KMS-11 (cell line): ENCODE results near the gene CRYBG2.

ENCODE experiments used
- H2AFZ ChIP-seq: fragments of 200-600 bp; sonication (generic); 2 replicates; pipeline ENCODE4 v1.6.1; 2016; ENCODE audit warnings: antibody characterized with exemption, mixed run types, low read depth
- H3K27ac ChIP-seq: fragments of 200-600 bp; sonication (generic); 2 replicates; pipeline ENCODE4 v1.6.1; 2016; ENCODE audit warnings: mild to moderate bottlenecking, mixed run types
- H3K27me3 ChIP-seq: fragments of 200-600 bp; sonication (generic); 2 replicates; pipeline ENCODE4 v1.6.1; 2017; ENCODE audit warnings: mild to moderate bottlenecking, low read depth, mixed run types, moderate library complexity; ENCODE audit not compliant: insufficient read depth
- H3K36me3 ChIP-seq: fragments of 200-600 bp; sonication (generic); 2 replicates; pipeline ENCODE4 v1.6.1; 2017; ENCODE audit warnings: mild to moderate bottlenecking, mixed run types; ENCODE audit not compliant: insufficient read depth
- H3K4me1 ChIP-seq: fragments of 200-600 bp; sonication (generic); 2 replicates; pipeline ENCODE4 v1.6.1; 2016; ENCODE audit warnings: mild to moderate bottlenecking, low read depth, mixed run types; ENCODE audit not compliant: poor library complexity, severe bottlenecking
- H3K4me2 ChIP-seq: fragments of 200-600 bp; sonication (generic); 2 replicates; pipeline ENCODE4 v1.7.0; 2016; ENCODE audit warnings: mild to moderate bottlenecking, mixed run types
- H3K4me3 ChIP-seq: fragments of 200-600 bp; sonication (generic); IDR thresholded peaks from 2 replicates; pipeline ENCODE4 v1.6.1; 2017; ENCODE audit warnings: low read depth, low read length, mixed read lengths; ENCODE audit not compliant: insufficient read depth
- H3K79me2 ChIP-seq: fragments of 200-600 bp; sonication (generic); 2 replicates; pipeline ENCODE4 v1.6.1; 2016; ENCODE audit warnings: low read depth, mixed run types; ENCODE audit not compliant: insufficient read depth
- H3K9ac ChIP-seq: fragments of 200-600 bp; sonication (generic); 2 replicates; pipeline ENCODE4 v1.6.1; 2016; ENCODE audit warnings: mild to moderate bottlenecking, mixed run types
- H4K20me1 ChIP-seq: fragments of 200-600 bp; sonication (generic); 2 replicates; pipeline ENCODE4 v1.6.1; 2016; ENCODE audit warnings: mild to moderate bottlenecking, mixed run types; ENCODE audit not compliant: insufficient read depth
- TF ChIP-seq, protein P1 (sequence below): fragments of 200-600 bp; sonication (generic); conservative IDR thresholded peaks from 2 replicates; pipeline ENCODE4 v1.6.1; 2017; ENCODE audit warnings: low read depth, mild to moderate bottlenecking, antibody characterized with exemption, low read length, moderate library complexity, mixed read lengths

The CRYBG2 gene

GRCh38 chr1:26349877-26350244 lies 4.1 kb downstream of the CRYBG2 start:
- Histone ChIP-seq H3K36me3 (no peaks in the 10 kb centered on the region), H3K79me2 (no peaks in the 10 kb centered on the region), H4K20me1 (no peaks in the 10 kb centered on the region), H3K4me2 (no peak overlapping the region), H3K27ac (no peak overlapping the region), H3K4me1 (no peaks in the 10 kb centered on the region), H2AFZ (no peak overlapping the region), H3K4me3 (no peak overlapping the region), H3K9ac (no peak overlapping the region), H3K27me3 (no peaks in the 10 kb centered on the region; the same call in 1 of the 2 replicates)
- TF ChIP-seq, protein P1, sequence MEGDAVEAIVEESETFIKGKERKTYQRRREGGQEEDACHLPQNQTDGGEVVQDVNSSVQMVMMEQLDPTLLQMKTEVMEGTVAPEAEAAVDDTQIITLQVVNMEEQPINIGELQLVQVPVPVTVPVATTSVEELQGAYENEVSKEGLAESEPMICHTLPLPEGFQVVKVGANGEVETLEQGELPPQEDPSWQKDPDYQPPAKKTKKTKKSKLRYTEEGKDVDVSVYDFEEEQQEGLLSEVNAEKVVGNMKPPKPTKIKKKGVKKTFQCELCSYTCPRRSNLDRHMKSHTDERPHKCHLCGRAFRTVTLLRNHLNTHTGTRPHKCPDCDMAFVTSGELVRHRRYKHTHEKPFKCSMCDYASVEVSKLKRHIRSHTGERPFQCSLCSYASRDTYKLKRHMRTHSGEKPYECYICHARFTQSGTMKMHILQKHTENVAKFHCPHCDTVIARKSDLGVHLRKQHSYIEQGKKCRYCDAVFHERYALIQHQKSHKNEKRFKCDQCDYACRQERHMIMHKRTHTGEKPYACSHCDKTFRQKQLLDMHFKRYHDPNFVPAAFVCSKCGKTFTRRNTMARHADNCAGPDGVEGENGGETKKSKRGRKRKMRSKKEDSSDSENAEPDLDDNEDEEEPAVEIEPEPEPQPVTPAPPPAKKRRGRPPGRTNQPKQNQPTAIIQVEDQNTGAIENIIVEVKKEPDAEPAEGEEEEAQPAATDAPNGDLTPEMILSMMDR: no peak

- Histone ChIP-seq H3K4me1 (no peaks in the 10 kb centered on the region), H3K36me3 (no peaks in the 10 kb centered on the region), H3K9ac (no peak overlapping the region), H3K27ac (no peak overlapping the region), H2AFZ (no peak overlapping the region), H3K79me2 (no peaks in the 10 kb centered on the region), H3K4me2 (no peak overlapping the region), H4K20me1 (no peaks in the 10 kb centered on the region), H3K4me3 (no peak overlapping the region), H3K27me3 (no peaks in the 10 kb centered on the region; the same call in 1 of the 2 replicates)
- TF ChIP-seq, protein P1: no peak
These were observed 4.6 kb downstream of the CRYBG2 start for GRCh38 chr1:26349188-26349876.

DNA sequence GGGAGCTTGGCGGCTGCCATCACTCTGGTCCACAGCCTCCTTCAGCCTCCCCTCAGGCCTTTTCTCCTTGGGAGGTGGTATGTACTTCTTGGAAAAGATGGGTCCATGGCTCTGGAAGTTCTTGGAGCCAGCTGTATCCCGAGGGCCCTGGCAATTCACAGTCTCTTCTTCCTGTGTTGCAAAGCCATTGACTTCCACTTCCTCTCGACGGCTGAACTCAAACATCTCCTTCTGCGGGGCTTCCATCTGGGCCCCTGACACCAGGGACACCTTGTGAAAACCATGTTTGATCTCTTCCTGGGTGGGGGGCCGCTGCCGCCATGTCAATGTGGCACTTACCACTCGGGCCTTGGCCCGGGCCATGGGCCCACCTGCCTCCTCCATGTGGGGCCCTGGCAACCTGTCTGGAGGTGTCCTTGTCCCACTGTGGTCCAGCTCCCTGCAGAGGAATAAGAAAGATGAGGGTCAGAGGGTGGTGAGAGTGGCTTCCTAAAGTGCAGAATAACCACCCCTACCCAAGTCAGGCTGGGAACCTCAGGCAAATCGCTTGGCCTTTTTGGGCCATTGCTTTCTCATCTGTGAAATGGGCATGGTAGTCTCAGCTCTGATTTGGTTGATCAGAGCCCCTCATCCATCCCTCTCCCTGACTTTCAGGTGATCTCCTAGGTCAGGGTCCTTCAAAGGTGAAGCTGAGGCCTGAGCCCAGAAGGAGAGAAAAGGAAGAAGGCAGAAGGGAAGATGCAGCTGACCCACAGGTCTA lies 7.5 kb downstream of the CRYBG2 start:
- H3K9ac ChIP-seq: no peak overlapping the region

GRCh38 chr1:26345718-26346117 lies 8.2 kb downstream of the CRYBG2 start:
- Histone ChIP-seq H3K4me3 (no peak overlapping the region), H4K20me1 (no peaks in the 10 kb centered on the region), H2AFZ (no peak overlapping the region), H3K27me3 (no peaks in the 10 kb centered on the region; the same call in 1 of the 2 replicates), H3K4me2 (no peak overlapping the region), H3K27ac (no peak overlapping the region), H3K36me3 (no peaks in the 10 kb centered on the region), H3K9ac (no peak overlapping the region), H3K79me2 (no peaks in the 10 kb centered on the region), H3K4me1 (no peaks in the 10 kb centered on the region)
- TF ChIP-seq, protein P1: no peak

More for the DNA sequence above, 7.5 kb downstream of the CRYBG2 start:
- H3K27me3 ChIP-seq: no peaks in the 10 kb centered on the region; the same call in 1 of the 2 replicates
- H3K4me2 ChIP-seq: no peak overlapping the region
- H3K4me3 ChIP-seq: no peak overlapping the region
- H4K20me1 ChIP-seq: no peaks in the 10 kb centered on the region
- H3K4me1 ChIP-seq: no peaks in the 10 kb centered on the region
- no peaks in the 10 kb centered on the region for H3K79me2 ChIP-seq
- no peaks in the 10 kb centered on the region for H3K36me3 ChIP-seq
- no peak overlapping the region for H2AFZ ChIP-seq
- no peak overlapping the region for H3K27ac ChIP-seq
- TF ChIP-seq, protein P1: no peak
